Measurements from ENCODE around the gene GUCD1. TPM values are rescaled to one million over a fixed set of nuclear protein-coding genes. Genes with fewer than 3 reads are reported as not detected.

Gene GUCD1
- total RNA-seq, 2 donors from 2014 or later = 44.4 to 58.7 TPM

- no peaks in the 10 kb centered on the region for H3K27me3 ChIP-seq
- no peak for ATAC-seq
- no peaks in the 10 kb centered on the region for H3K9me3 ChIP-seq
- peaks cover 0 to 1% of the 10 kb centered on the region in 2 donors for H3K36me3 ChIP-seq (replicated peaks in 1 of 2; ENCODE audit: insufficient read depth in 1 of 2, low read depth in 2 of 2)
- peak overlapping the region in 2 of 4 donors; percentile 14 to 43 for H3K27ac ChIP-seq
- TF ChIP-seq POLR2A (IDR thresholded peaks at IDR 0.05) = no peak
- TF ChIP-seq CTCF (IDR thresholded peaks at IDR 0.05) = no peak
- no peak overlapping the region for H3K4me3 ChIP-seq
- peaks cover 26% of the 10 kb centered on the region for H3K4me1 ChIP-seq
- 69 to 74% methylated on average over 8 of the region's 8 CpGs for WGBS, 2 donors
- intact Hi-C loops (cut with DNase I) = no loop called here
- DNase-seq = no peak
Observed at GRCh38 chr22:24578355-24579257, 23.7 kb upstream of the GUCD1 start.

- Histone ChIP-seq H3K4me3 (no peak overlapping the region), H3K27me3 (no peaks in the 10 kb centered on the region), H3K27ac (peak overlapping the region in 1 of 4 donors; percentile 10), H3K36me3 (replicated peaks in 1 of 2; ENCODE audit: insufficient read depth in 1 of 2, low read depth in 2 of 2) (peaks cover 1 to 5% of the 10 kb centered on the region in 2 donors), H3K4me1 (peaks cover 20% of the 10 kb centered on the region), H3K9me3 (no peaks in the 10 kb centered on the region)
- TF ChIP-seq CTCF (IDR thresholded peaks at IDR 0.05) = no peak
- TF ChIP-seq POLR2A (IDR thresholded peaks at IDR 0.05) = no peak
- 42 to 52% methylated on average over 1 of the region's 1 CpG for WGBS, 2 donors
- DNase-seq (no peak), ATAC-seq (no peak)
- intact Hi-C loops (cut with DNase I) = no loop called here
Observed at GRCh38 chr22:24576778-24577177, 21.8 kb upstream of the GUCD1 start.

- 88 to 95% methylated on average over 7 of the region's 7 CpGs for WGBS, 2 donors
- DNase-seq (no peak), ATAC-seq (no peak)
- TF ChIP-seq POLR2A (IDR thresholded peaks at IDR 0.05) (no peak), CTCF (IDR thresholded peaks at IDR 0.05) (no peak)
- Histone ChIP-seq H3K36me3 (replicated peaks in 1 of 2; ENCODE audit: insufficient read depth in 1 of 2, low read depth in 2 of 2) (peaks cover 5 to 8% of the 10 kb centered on the region in 2 donors), H3K27ac (peak overlapping the region in 2 of 4 donors; percentile 2 to 29), H3K9me3 (no peaks in the 10 kb centered on the region), H3K27me3 (no peaks in the 10 kb centered on the region), H3K4me1 (peaks cover 9% of the 10 kb centered on the region), H3K4me3 (no peak overlapping the region)
- intact Hi-C loops (cut with DNase I) = no loop called here
Observed at GRCh38 chr22:24571266-24571665, 16.3 kb upstream of the GUCD1 start.

- Histone ChIP-seq H3K4me1 (peaks cover 27% of the 10 kb centered on the region), H3K9me3 (no peaks in the 10 kb centered on the region), H3K27ac (no peak overlapping the region), H3K36me3 (replicated peaks in 1 of 2; ENCODE audit: insufficient read depth in 1 of 2, low read depth in 2 of 2) (peaks cover 5 to 7% of the 10 kb centered on the region in 2 donors), H3K27me3 (no peaks in the 10 kb centered on the region), H3K4me3 (no peak overlapping the region)
- TF ChIP-seq CTCF (IDR thresholded peaks at IDR 0.05) (no peak), POLR2A (IDR thresholded peaks at IDR 0.05) (no peak)
- ATAC-seq (no peak), DNase-seq (no peak)
- intact Hi-C loops (cut with DNase I) = no loop called here
- WGBS, 2 donors = 74% methylated on average over 9 of the region's 10 CpGs
Observed at GRCh38 chr22:24567668-24568067, 12.7 kb upstream of the GUCD1 start.
